Muscle of leg (tissue), 11 donors: ENCODE measurements around the gene TMEM63C. TPM values are rescaled to one million over a fixed set of nuclear protein-coding genes. Genes with fewer than 3 reads are reported as not detected.
"Not testable (repeated sequence)": the region's sequence is repeated elsewhere in the genome, so short reads cannot be mapped to it uniquely, and the experiment has no call there.

ENCODE experiments used
- DNase-seq: peaks from one replicate; pipeline ENCODE4 v3.0.0; 2013
- H3K27ac ChIP-seq: one replicate; pipeline ENCODE4 v1.5.1; 2013; ENCODE audit warnings: mild to moderate bottlenecking, low read length, control low read depth
- H3K27me3 ChIP-seq: one replicate; pipeline ENCODE4 v1.6.1; 2013; ENCODE audit warnings: low read length; ENCODE audit not compliant: control insufficient read depth, insufficient read depth
- H3K36me3 ChIP-seq: one replicate; pipeline ENCODE4 v1.6.1; 2013; ENCODE audit warnings: low read length; ENCODE audit not compliant: control insufficient read depth, insufficient read depth
- H3K4me1 ChIP-seq: one replicate; pipeline ENCODE4 v1.6.1; 2013; ENCODE audit warnings: low read length; ENCODE audit not compliant: control insufficient read depth, insufficient read depth
- H3K4me3 ChIP-seq: one replicate; pipeline ENCODE4 v1.5.1; 2013; ENCODE audit warnings: low read length, control low read depth
- H3K9me3 ChIP-seq: replicated peaks from 2 replicates; pipeline ENCODE4 v1.6.1; 2013; ENCODE audit warnings: low read depth, low read length; ENCODE audit not compliant: control insufficient read depth
- WGBS: methylation state at CpG from one replicate; pipeline ENCODE4 v1.1.5; 2013; ENCODE audit warnings: missing lambda C conversion rate; ENCODE audit not compliant: insufficient coverage; 5-methylcytosine and 5-hydroxymethylcytosine counted together
- polyA plus RNA-seq, 8 donors: library from polyadenylated mRNA; unstranded; fragments of 120-200 nt; gene quantifications; one replicate each; pipeline versions ENCODE4 v1.2.1 to v1.2.3, GENCODE V29; 2013; ENCODE audit warnings: inconsistent platforms in 1 of 8, low replicate concordance in 1 of 8; ENCODE audit not compliant: insufficient read length in 8 of 8, insufficient read depth in 1 of 8
- total RNA-seq: library from RNA; stranded (reverse); fragments of 120-200 nt; gene quantifications from one replicate; pipeline ENCODE4 v1.2.4, GENCODE V29; 2013

Gene TMEM63C
- total and polyA plus RNA-seq, 9 donors, result 0.71 to 5.2 (median 2.3) TPM

DNA sequence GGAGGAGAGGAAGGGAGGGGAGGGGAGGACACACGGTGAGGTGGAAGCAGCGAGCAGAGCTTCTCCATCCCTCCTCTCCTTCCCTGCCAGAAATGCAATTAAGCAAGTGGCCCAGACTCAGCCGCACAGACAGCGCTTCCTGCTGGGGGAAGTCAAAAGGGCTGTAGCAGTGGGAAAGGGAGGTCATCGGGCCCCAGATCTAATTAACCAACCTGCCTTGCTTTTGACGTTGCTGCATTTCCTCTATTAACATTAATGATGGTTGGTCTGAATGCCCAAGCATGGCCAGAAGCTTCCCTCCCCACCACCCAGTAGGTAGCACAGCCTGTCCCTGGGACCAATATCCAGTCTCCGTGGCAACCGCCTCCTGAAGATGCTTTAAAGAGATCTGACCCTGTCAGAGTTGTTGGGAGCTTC lies 94.0 kb downstream of the TMEM63C start:
- Histone ChIP-seq H3K4me1 (no peaks in the 10 kb centered on the region), H3K4me3 (no peak overlapping the region), H3K27ac (no peak overlapping the region), H3K9me3 (peaks cover 3% of the 10 kb centered on the region), H3K36me3 (peaks cover 36% of the 10 kb centered on the region), H3K27me3 (peaks cover 18% of the 10 kb centered on the region)
- DNase-seq, result no peak
- 80% methylated on average over 1 of the region's 8 CpGs for WGBS

DNA sequence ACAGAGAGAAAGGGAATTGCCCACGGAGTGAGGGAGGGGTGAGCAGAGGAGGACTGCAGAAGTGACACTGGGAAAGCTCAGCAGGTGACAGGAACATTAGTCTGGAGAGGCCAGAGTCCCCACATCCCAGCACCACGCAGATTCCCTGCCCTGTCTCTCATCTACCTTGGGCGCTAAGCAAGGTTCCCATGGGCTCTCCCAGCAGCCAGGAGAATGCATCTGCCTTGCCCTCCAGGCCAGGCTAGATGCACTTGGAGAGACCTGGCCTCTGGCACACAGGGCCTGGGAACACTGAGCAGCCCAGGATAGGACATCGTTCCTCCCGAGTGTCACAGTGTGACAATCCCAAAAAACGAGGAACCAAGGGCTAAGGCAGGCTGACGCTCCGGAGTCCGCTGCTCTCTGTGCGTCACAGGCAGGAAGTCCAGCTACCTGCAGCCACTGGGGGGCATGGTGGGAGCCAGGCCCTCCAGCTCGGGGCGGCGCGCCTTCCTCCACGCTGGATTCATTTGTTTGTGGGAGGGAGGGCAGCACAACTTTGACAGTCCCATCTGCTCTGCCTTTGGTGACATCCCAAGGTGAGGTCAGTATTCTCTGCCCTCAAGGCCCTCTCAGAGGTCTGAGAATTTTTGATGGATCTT lies 94.8 kb downstream of the TMEM63C start:
- Histone ChIP-seq H3K27me3 (peaks cover 11% of the 10 kb centered on the region), H3K9me3 (peaks cover 3% of the 10 kb centered on the region), H3K36me3 (peaks cover 38% of the 10 kb centered on the region), H3K4me1 (no peaks in the 10 kb centered on the region), H3K27ac (no peak overlapping the region), H3K4me3 (no peak overlapping the region)
- no peak for DNase-seq
- 76% methylated on average over 12 of the region's 15 CpGs for WGBS

DNA sequence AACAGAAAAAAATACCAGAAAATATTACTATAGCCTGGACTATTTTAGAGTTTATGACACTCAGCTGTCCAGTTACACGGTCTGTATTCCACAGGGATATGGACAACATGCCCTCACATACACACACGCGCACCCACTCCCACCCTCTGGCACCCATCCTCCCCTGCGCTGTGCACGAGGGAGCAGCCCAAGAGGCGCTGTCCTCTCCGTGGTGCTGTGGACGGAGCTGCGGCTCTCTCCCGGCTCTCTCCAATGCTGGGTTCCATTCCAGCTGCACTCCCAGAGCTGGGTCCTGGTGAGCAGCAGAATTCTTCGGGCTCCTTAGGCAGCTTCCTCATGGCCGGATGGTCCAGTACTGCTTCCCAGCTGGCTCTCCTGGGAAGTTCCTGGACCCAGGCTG lies 95.4 kb downstream of the TMEM63C start:
- Histone ChIP-seq H3K36me3 (peaks cover 43% of the 10 kb centered on the region), H3K4me1 (no peaks in the 10 kb centered on the region), H3K9me3 (peaks cover 3% of the 10 kb centered on the region), H3K27ac (no peak overlapping the region), H3K4me3 (no peak overlapping the region), H3K27me3 (peaks cover 5% of the 10 kb centered on the region)
- DNase-seq, result no peak
- 90% methylated on average over 10 of the region's 12 CpGs for WGBS

DNA sequence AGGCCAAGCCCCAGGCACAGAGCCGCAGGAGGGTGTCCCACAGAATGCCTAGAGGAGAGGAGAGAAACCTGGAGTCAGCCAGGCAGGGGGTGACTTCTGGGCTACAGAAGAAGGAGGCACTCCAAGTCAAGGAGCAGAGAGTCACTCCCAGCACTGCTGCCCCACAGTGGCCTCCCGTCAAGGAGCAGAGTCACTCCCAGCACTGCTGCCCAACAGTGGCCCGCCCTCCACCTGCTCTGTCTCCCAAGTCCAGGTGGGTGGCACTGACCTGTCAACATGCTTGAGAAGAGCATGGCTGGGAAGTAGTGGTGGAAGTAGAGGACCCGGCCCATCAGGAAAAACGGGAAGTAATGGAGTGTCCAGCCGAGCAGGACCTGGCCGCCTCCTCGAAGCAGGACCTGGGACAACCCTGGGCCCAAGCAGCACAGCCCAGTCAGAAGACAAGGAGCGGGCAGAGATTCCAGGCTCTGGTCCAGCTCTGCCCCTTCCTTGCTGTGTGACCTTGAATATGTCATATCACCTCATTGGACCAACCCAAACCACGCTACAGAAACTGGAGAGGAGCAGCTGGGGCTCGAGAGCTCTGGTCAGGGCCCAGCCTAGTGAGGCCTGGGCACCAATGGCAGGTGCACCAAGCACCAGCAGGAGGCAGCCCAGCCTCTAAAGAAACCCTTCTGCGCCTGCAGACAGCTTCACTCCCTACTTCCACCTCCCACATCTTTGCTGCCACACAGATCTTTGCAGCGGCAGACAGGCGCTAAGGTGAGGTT lies 97.0 kb downstream of the TMEM63C start:
- Histone ChIP-seq H3K4me3 (no peak overlapping the region), H3K27ac (no peak overlapping the region), H3K36me3 (peaks cover 59% of the 10 kb centered on the region), H3K4me1 (no peaks in the 10 kb centered on the region), H3K9me3 (peaks cover 3% of the 10 kb centered on the region), H3K27me3 (no peaks in the 10 kb centered on the region)
- no peak for DNase-seq
- WGBS, result 94% methylated on average over 12 of the region's 14 CpGs

DNA sequence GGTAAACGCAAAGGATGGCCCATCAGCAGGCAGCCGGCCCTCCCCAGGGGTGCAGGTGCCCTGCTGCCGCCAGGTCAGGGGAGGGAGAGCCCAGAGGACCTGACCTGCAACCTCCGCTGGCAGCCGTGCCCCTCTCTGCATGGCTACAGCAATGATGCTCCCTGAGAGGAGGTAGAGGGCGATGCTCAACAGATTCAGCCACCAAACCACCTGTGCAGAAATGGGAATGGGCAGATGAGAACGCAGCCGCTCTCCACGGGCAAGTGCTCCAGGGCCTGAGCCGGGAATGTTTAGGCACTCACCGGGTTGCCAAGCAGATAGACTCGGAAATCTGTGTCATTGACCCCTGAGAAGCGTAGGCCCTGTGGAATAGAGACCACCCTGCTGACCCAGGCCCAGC lies 98.1 kb downstream of the TMEM63C start:
- H3K4me3 ChIP-seq, result no peak overlapping the region
- no peaks in the 10 kb centered on the region for H3K4me1 ChIP-seq
- H3K9me3 ChIP-seq, result no peaks in the 10 kb centered on the region
- H3K27ac ChIP-seq, result no peak overlapping the region
- peaks cover 70% of the 10 kb centered on the region for H3K36me3 ChIP-seq
- WGBS, result 94% methylated on average over 13 of the region's 13 CpGs
- DNase-seq, result no peak
- H3K27me3 ChIP-seq, result no peaks in the 10 kb centered on the region

DNA sequence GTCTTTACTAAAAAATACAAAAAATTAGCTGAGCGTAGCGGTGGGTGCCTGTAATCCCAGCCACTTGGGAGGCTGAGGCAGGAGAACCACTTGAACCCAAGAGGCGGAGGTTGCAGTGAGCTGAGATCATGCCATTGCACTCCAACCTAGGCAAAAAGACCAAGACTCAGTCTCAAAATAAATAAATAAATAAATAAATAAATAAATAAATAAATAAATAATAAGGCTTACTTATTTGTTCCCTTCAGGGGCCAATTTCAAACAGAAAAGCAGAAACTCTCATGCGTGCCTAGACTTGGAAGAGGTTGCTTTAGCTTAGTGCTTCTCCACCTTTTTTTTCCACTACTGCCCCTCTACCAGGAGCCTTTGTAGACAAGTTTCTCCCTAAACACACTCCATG lies 99.3 kb downstream of the TMEM63C start:
- not testable (repeated sequence) for H3K27me3 ChIP-seq, H3K9me3 ChIP-seq, H3K4me3 ChIP-seq, H3K27ac ChIP-seq, H3K4me1 ChIP-seq, DNase-seq
- H3K36me3 ChIP-seq, result peaks cover 77% of the 10 kb centered on the region
- 100% methylated on average over 1 of the region's 4 CpGs for WGBS

DNA sequence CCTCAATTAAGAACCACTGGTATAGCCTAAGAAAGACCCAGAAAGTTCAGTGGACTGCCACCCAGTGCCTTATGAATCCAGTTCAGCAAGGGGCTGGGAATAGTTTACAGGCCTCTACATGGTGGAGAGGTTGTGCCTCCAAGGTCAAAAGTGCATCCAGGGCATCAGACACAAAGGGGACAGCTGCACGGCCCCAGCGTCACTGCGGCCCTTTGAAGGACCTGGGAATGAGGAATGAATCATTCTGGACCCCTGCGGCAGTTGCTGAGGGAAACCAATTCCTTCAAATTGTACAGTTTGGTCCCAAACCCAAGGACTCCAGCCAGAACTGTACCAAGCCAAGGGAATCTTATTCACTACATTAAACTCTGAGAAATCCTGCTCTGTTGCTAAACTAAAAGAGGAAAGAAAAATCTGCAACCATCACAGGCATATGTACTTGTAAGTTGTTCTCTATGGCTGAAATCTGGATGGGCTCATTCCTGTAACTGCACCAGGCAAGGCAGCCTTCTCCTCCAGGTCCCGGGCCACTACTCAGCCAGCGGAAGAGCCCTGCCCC lies 100.3 kb downstream of the TMEM63C start:
- Histone ChIP-seq H3K4me1 (no peaks in the 10 kb centered on the region), H3K4me3 (no peak overlapping the region), H3K27ac (no peak overlapping the region), H3K36me3 (peaks cover 83% of the 10 kb centered on the region), H3K9me3 (no peaks in the 10 kb centered on the region), H3K27me3 (no peaks in the 10 kb centered on the region)
- 59% methylated on average over 5 of the region's 6 CpGs for WGBS
- no peak for DNase-seq

DNA sequence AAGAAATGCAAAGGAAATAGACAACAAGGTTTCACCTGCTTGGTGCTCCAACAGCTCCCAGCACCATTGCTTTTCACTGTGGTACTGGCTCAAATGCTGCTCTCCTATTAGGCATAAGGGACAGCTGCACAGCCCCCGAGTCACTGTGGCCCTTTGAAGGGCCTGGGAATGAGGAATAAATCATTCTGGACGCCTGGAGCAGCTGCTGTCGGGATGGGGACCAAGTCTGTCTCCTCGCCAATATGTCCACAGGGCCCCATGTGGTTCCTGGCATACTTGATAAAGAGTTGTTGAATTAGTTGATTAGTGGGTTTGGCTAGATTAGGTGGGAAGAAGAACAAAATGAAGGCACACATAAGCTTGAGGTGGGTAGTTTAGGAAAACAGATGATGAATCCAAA lies 102.5 kb downstream of the TMEM63C start:
- no peak overlapping the region for H3K4me3 ChIP-seq
- DNase-seq, result no peak
- H3K27ac ChIP-seq, result no peak overlapping the region
- H3K9me3 ChIP-seq, result no peaks in the 10 kb centered on the region
- WGBS, result 73% methylated on average over 4 of the region's 4 CpGs
- H3K36me3 ChIP-seq, result peaks cover 79% of the 10 kb centered on the region
- H3K4me1 ChIP-seq, result no peaks in the 10 kb centered on the region
- no peaks in the 10 kb centered on the region for H3K27me3 ChIP-seq

DNA sequence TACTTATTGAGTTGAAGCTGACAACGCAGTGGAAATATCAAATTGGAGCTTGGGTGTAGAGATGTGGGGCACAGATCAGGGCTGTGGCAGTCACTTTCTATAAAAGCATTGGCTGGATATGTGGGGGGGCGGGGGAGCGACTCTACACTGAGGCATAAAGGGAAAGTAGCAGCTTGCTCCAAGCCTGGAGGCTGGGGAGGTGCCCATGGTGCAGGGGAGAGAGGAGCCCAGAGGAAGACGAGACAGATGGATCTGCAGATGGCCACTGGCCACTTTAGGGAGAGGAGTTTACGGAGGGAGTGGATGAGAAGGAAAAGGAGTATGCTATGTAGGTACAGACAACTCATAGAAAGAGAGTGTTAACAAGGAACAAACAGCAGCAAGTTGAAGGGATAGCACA lies 102.9 kb downstream of the TMEM63C start:
- H3K36me3 ChIP-seq, result peaks cover 75% of the 10 kb centered on the region
- 95% methylated on average over 5 of the region's 5 CpGs for WGBS
- no peaks in the 10 kb centered on the region for H3K27me3 ChIP-seq
- DNase-seq, result no peak
- no peak overlapping the region for H3K27ac ChIP-seq
- no peaks in the 10 kb centered on the region for H3K4me1 ChIP-seq
- H3K9me3 ChIP-seq, result no peaks in the 10 kb centered on the region
- H3K4me3 ChIP-seq, result no peak overlapping the region

DNA sequence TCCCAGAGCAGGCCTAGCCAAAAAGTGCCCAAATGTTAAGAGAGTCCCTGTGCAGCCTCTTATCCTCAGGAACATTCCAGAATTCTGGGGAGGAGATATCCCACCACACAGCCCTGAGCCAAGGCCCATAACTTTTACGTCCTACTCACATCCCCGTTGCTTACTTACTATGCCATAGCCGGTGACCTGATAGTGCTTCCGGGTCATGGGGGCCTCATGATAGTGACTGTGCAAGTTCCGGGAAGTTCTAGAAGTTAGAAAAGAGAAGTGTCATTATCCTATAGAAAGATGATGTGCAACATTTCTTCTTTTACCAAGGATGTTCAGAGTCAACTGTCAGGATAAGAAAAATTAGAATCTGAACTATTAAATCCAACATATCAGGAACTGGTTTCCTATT lies 105.0 kb downstream of the TMEM63C start:
- DNase-seq, result no peak

More for the DNA sequence above, 105.0 kb downstream of the TMEM63C start:
- no peak overlapping the region for H3K27ac ChIP-seq
- no peak overlapping the region for H3K4me3 ChIP-seq
- H3K4me1 ChIP-seq, result no peaks in the 10 kb centered on the region
- no peaks in the 10 kb centered on the region for H3K27me3 ChIP-seq
- H3K9me3 ChIP-seq, result no peaks in the 10 kb centered on the region
- no CpG with 5 or more reads among the region's 5 CpGs for WGBS
- peaks cover 70% of the 10 kb centered on the region for H3K36me3 ChIP-seq
